Lung (tissue), 12 donors: ENCODE data around the gene C4A. TPM values are rescaled to one million over a fixed set of nuclear protein-coding genes. Genes with fewer than 3 reads are reported as not detected.

ENCODE experiments used
- ATAC-seq: fragments of 200-7000 bp; cut with Tn5 transposase; one replicate; pipeline ENCODE4 v1.9.1; 2020; ENCODE audit warnings: moderate number of reproducible peaks; ENCODE audit not compliant: insufficient read depth, low FRiP score
- DNase-seq, 3 donors: peaks; one replicate each; pipeline ENCODE4 v3.0.0-alpha.2; 2013 to 2017
- H3K27ac ChIP-seq, 2 donors: one replicate each; pipeline ENCODE4 v1.5.1; 2013; ENCODE audit warnings: mild to moderate bottlenecking in 2 of 2, moderate library complexity in 2 of 2, control low read depth in 1 of 2, inconsistent platforms in 1 of 2, low read depth in 1 of 2, low read length in 1 of 2
- H3K27me3 ChIP-seq, 3 donors: one replicate each; pipeline ENCODE4 v1.5.1; 2013; ENCODE audit warnings: low read length in 2 of 3; ENCODE audit not compliant: control insufficient read depth in 3 of 3, insufficient read depth in 3 of 3
- H3K36me3 ChIP-seq, 4 donors: one replicate each; pipeline ENCODE4 v1.5.1; 2013; ENCODE audit warnings: low read length in 4 of 4, mild to moderate bottlenecking in 1 of 4, moderate library complexity in 1 of 4; ENCODE audit not compliant: control insufficient read depth in 4 of 4, insufficient read depth in 4 of 4
- H3K4me1 ChIP-seq, 5 donors: one replicate each; pipeline ENCODE4 v1.5.1; 2013; ENCODE audit warnings: low read length in 5 of 5, mild to moderate bottlenecking in 2 of 5, moderate library complexity in 1 of 5; ENCODE audit not compliant: control insufficient read depth in 5 of 5, insufficient read depth in 5 of 5
- H3K4me3 ChIP-seq: one replicate; pipeline ENCODE4 v1.5.1; 2013; ENCODE audit warnings: mild to moderate bottlenecking, control low read depth, moderate library complexity
- H3K9ac ChIP-seq, 2 donors: one replicate each; pipeline ENCODE4 v1.5.1; 2013; ENCODE audit warnings: low read length in 2 of 2, control low read depth in 1 of 2; ENCODE audit not compliant: insufficient read depth in 1 of 2
- H3K9me3 ChIP-seq, 4 donors: one replicate each; pipeline ENCODE4 v1.5.1; 2013; ENCODE audit warnings: low read length in 3 of 4, mild to moderate bottlenecking in 1 of 4, moderate library complexity in 1 of 4; ENCODE audit not compliant: control insufficient read depth in 4 of 4, insufficient read depth in 3 of 4
- WGBS, 2 donors: extraction: QIAGEN DNeasy Blood & Tissue Kit; methylation state at CpG; one replicate each; pipeline ENCODE4 v1.1.7; 2013; 5-methylcytosine and 5-hydroxymethylcytosine counted together
- polyA plus RNA-seq, 2 donors: library from polyadenylated mRNA; stranded (reverse); fragments of 200-250 nt; gene quantifications; one replicate each; pipeline ENCODE4 v1.2.1, GENCODE V29; 2013
- total RNA-seq, 2 donors: library from RNA; depleted of rRNA in 1 of 2; stranded (reverse); fragments of >200 nt in 1 of 2; gene quantifications; one replicate each; pipeline ENCODE4 v1.2.1, GENCODE V29; 2014 to 2021
- TF ChIP-seq, protein P1 (sequence below): IDR thresholded peaks from 2 replicates; pipeline ENCODE4 v1.5.1; 2012; ENCODE audit warnings: mild to moderate bottlenecking; ENCODE audit errors: control extremely low read depth, extremely low read depth
- donor health status: control.
- donor health status: control.
- donor health status: Bipolar disorder and iron deficiency.
- donor health status: healthy.
- donor health status: DM: yes; HTN: yes; CAD: no.

Gene C4A
- total and polyA plus RNA-seq, 4 donors, result 48.3 to 284 (median 133) TPM

DNA sequence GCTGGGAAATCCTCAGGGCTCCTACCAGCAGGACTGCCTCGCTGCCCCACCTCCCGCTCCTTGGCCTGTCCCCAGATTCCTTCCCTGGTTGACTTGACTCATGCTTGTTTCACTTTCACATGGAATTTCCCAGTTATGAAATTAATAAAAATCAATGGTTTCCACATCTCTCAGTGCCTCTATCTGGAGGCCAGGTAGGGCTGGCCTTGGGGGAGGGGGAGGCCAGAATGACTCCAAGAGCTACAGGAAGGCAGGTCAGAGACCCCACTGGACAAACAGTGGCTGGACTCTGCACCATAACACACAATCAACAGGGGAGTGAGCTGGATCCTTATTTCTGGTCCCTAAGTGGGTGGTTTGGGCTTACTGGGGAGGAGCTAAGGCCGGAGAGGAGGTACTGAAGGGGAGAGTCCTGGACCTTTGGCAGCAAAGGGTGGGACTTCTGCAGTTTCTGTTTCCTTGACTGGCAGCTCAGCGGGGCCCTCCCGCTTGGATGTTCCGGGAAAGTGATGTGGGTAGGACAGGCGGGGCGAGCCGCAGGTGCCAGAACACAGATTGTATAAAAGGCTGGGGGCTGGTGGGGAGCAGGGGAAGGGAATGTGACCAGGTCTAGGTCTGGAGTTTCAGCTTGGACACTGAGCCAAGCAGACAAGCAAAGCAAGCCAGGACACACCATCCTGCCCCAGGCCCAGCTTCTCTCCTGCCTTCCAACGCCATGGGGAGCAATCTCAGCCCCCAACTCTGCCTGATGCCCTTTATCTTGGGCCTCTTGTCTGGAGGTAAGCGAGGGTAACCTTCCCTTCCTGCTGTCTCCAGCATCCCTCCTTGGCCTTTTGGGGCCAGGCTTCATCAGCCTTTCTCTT is 36.1 kb upstream of the C4A start, which contains the start of gene CFB:
CFB (plus strand) TSS at position 589 of the 863 bp plus-strand sequence; CDS start at position 716, 127 bp downstream.
- no peak within 1 kb of the TSS for H3K4me3 ChIP-seq
- H3K36me3 ChIP-seq, result peaks cover 0 to 4% (median 0%) of the 10 kb centered on the region in 4 donors
- peak; percentile 86 for ATAC-seq
- H3K27me3 ChIP-seq, result peaks cover 0 to 5% (median 0%) of the 10 kb centered on the region in 3 donors
- TF ChIP-seq, protein P1, sequence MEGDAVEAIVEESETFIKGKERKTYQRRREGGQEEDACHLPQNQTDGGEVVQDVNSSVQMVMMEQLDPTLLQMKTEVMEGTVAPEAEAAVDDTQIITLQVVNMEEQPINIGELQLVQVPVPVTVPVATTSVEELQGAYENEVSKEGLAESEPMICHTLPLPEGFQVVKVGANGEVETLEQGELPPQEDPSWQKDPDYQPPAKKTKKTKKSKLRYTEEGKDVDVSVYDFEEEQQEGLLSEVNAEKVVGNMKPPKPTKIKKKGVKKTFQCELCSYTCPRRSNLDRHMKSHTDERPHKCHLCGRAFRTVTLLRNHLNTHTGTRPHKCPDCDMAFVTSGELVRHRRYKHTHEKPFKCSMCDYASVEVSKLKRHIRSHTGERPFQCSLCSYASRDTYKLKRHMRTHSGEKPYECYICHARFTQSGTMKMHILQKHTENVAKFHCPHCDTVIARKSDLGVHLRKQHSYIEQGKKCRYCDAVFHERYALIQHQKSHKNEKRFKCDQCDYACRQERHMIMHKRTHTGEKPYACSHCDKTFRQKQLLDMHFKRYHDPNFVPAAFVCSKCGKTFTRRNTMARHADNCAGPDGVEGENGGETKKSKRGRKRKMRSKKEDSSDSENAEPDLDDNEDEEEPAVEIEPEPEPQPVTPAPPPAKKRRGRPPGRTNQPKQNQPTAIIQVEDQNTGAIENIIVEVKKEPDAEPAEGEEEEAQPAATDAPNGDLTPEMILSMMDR, result no peak
- peak; percentile 25 to 28 (median 28) for DNase-seq
- H3K9ac ChIP-seq, result no peak within 1 kb of the TSS
- WGBS, 2 donors, result 41 to 63% methylated on average over 11 of the region's 11 CpGs
- H3K27ac ChIP-seq, result peak within 1 kb of the TSS in 1 of 2 donors; percentile 89
- no peaks in the 10 kb centered on the region for H3K9me3 ChIP-seq
- peaks cover 0 to 14% (median 0%) of the 10 kb centered on the region in 5 donors for H3K4me1 ChIP-seq

DNA sequence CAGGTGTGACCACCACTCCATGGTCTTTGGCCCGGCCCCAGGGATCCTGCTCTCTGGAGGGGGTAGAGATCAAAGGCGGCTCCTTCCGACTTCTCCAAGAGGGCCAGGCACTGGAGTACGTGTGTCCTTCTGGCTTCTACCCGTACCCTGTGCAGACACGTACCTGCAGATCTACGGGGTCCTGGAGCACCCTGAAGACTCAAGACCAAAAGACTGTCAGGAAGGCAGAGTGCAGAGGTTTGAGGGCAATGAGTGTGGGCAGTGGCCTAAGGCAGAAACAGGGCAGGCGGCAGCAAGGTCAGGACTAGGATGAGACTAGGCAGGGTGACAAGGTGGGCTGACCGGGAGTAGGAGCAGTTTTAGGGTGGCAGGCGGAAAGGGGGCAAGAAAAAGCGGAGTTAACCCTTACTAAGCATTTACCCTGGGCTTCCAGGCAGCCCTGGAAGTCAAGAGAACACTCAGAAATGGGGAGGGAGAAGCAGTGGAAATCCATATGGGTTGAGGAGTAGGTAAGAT is 35.4 kb upstream of the C4A start:
- TF ChIP-seq, protein P1, result no peak
- peaks cover 0 to 9% (median 0%) of the 10 kb centered on the region in 4 donors for H3K36me3 ChIP-seq
- H3K27me3 ChIP-seq, result peaks cover 0 to 5% (median 0%) of the 10 kb centered on the region in 3 donors
- WGBS, 2 donors, result 76 to 80% methylated on average over 11 of the region's 11 CpGs
- no peaks in the 10 kb centered on the region for H3K9me3 ChIP-seq
- H3K4me3 ChIP-seq, result no peak overlapping the region
- peaks cover 0 to 14% (median 0%) of the 10 kb centered on the region in 5 donors for H3K4me1 ChIP-seq
- DNase-seq (peak in 1 of 3 donors; percentile 7), ATAC-seq (no peak)
- no peak overlapping the region for H3K9ac ChIP-seq
- H3K27ac ChIP-seq, result peak overlapping the region in 1 of 2 donors; percentile 89

DNA sequence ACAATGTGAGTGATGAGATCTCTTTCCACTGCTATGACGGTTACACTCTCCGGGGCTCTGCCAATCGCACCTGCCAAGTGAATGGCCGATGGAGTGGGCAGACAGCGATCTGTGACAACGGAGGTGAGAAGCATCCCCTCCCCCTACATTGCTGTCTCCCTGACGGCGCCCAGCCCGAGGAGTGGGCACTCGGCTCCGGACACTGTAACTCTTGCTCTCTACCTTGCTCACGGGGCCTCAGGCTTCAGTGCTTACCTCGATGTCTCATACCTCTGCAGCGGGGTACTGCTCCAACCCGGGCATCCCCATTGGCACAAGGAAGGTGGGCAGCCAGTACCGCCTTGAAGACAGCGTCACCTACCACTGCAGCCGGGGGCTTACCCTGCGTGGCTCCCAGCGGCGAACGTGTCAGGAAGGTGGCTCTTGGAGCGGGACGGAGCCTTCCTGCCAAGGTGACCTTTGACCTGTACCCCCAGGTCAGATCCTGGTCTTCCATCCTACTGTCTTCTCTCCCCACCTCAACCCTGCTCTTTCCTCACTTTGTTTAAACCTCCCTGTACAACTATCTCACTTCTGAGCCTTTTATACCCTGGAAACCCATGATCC is 34.7 kb upstream of the C4A start:
- no peak for ATAC-seq
- H3K4me3 ChIP-seq, result no peak overlapping the region
- no peak overlapping the region for H3K27ac ChIP-seq
- H3K27me3 ChIP-seq, result peaks cover 0 to 5% (median 0%) of the 10 kb centered on the region in 3 donors
- TF ChIP-seq, protein P1, result no peak
- H3K4me1 ChIP-seq, result peaks cover 0 to 14% (median 0%) of the 10 kb centered on the region in 5 donors
- H3K36me3 ChIP-seq, result peaks cover 0 to 16% (median 3%) of the 10 kb centered on the region in 4 donors
- WGBS, 2 donors, result 88 to 89% methylated on average over 24 of the region's 24 CpGs
- no peak overlapping the region for H3K9ac ChIP-seq
- DNase-seq, result no peak
- no peaks in the 10 kb centered on the region for H3K9me3 ChIP-seq
